GM12864 (cell line): ENCODE data around the gene ADIPOR2.
A peak's percentile ranks its signal among the peaks of the same experiment; 100 is the strongest.
"Not testable (repeated sequence)": the region's sequence is repeated elsewhere in the genome, so short reads cannot be mapped to it uniquely, and the experiment has no call there.

ENCODE experiments used
- DNase-seq: peaks from one replicate; pipeline ENCODE4 v3.0.0-alpha.2; 2011; ENCODE audit warnings: low read depth
- H3K4me3 ChIP-seq: 2 replicates; pipeline ENCODE4 v1.5.1; 2011; ENCODE audit warnings: mild to moderate bottlenecking, low read depth, low read length, control low read depth
- TF ChIP-seq, protein P1 (sequence below): IDR thresholded peaks from 2 replicates; pipeline ENCODE4 v1.5.1; 2011; ENCODE audit warnings: low read depth, mild to moderate bottlenecking, moderate library complexity, low read length, control low read depth, inconsistent platforms; ENCODE audit errors: missing control alignments

Gene ADIPOR2

DNA sequence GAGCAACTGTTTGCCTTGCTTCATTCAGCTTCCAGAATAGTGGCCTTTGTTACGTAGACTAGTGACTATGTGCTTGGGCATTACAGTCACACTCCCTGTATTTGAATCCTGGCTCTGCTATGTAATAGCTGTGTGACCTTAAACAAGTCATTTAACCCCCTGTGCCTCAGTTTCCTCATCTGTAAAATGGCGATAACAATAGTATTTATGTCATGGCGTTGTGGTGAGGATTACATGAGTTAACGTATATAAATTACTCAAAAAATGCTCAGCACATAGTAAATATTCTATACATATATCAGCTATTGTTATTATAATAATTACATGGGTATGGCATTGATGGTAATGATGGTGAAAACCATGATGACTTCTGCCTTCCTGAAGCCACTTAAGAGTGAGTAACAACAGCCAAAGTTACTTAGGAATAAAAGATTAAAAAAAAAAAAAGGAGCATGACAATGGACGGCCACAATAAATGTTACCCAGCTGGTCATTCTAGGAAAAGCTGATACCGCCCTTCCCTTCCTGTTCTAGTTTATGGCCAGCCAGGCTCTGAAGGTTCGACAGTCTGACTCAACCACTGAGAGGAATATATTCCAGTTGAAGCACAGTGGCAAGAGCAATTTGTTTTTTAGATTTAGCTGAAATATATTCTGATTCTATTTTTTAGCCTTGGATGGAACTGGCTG is 9.9 kb upstream of the ADIPOR2 start:
- TF ChIP-seq, protein P1, sequence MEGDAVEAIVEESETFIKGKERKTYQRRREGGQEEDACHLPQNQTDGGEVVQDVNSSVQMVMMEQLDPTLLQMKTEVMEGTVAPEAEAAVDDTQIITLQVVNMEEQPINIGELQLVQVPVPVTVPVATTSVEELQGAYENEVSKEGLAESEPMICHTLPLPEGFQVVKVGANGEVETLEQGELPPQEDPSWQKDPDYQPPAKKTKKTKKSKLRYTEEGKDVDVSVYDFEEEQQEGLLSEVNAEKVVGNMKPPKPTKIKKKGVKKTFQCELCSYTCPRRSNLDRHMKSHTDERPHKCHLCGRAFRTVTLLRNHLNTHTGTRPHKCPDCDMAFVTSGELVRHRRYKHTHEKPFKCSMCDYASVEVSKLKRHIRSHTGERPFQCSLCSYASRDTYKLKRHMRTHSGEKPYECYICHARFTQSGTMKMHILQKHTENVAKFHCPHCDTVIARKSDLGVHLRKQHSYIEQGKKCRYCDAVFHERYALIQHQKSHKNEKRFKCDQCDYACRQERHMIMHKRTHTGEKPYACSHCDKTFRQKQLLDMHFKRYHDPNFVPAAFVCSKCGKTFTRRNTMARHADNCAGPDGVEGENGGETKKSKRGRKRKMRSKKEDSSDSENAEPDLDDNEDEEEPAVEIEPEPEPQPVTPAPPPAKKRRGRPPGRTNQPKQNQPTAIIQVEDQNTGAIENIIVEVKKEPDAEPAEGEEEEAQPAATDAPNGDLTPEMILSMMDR = no peak
- H3K4me3 ChIP-seq = no peak overlapping the region
- no peak for DNase-seq

DNA sequence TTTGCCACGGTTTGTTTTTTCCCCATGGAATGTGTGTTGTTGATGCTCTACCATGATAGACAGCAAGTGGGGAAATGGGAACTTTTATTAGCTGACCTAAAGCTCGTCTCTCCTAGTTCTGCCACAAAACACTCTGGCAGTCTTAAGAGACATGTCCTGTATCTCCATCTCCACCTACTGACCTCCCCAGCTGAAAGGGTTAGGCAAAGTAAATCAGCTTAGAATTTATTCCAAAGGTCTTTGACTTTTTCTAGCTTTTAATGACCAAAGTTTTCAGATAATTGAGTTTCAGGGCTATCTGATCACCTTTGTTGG is 9.4 kb upstream of the ADIPOR2 start:
- no peak overlapping the region for H3K4me3 ChIP-seq
- TF ChIP-seq, protein P1 = no peak
- no peak for DNase-seq

DNA sequence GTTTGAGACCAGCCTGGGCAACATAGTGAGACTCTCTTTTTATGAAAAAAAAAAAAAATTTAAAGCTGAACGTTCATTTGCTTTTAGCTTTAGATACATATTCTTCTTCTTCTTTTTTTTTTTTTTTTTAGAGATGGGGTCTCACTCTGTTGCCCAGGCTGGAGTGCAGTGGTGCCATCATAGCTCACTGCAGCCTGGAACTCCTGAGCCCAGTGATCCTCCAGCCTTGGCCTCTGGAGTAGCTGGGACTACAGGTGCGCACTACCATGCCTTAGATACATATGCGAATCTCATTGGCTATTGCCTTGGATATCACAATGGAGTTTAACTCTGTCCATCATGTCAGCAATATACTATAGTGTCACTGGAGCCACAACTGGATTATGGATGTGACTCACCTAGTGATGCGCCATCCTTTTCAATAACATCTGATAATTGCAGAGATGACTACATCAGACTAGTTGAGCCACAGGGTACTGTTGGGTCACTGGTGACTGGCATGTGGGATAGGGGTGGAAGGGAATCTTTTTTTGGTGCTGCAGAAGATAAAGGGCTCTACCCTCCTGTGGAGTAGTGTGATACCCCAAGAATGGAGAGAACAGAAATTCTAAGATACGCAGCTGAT is 2.7 kb upstream of the ADIPOR2 start:
- TF ChIP-seq, protein P1 = no peak
- no peak overlapping the region for H3K4me3 ChIP-seq
- DNase-seq = no peak

DNA sequence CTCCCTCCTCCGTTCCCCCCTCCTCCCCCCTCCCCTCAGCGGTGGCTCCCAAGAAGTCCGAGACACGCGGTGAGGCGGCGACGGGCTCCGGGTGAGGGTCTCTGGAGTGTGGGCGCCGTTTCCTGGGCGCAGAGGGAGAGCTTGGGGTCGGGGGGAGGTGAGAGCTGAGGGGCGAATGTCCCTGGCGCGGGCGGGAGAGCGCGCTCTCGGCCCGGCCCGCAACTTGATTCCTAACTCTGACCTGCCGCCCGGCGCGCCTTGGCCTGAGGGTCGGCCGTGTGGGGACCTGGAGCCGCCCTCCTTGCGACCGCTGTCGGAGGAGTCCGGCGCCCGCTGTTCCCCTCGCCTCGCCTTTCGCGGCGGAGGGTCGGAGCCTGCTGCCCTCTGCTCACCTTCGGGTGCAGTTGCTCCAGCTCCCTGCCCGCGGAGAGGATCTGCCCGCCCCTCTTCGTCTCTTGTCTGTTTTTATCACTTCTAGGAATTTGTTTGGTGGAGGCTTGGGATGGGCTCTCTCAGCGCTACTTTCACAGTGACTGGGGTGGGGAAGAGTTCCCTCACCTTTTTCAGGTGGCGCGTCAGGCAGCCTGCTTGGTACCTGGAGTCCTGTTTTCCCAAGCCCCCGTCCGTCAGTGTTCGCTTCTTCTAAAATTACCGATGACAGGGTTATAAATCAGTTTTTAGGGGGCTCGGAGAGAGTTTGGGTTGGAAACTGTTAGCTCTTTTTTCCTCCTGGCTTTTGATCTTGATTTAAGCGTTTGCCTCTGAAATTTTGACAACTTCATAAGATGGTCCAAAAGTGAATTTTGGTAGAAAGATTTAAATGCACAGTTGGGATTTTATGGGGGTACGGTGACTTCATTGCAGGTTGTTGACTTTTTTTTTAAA is 495 bp downstream of the ADIPOR2 start:
- peak overlapping the region; percentile 68 for H3K4me3 ChIP-seq
- DNase-seq = no peak
- TF ChIP-seq, protein P1 = no peak

DNA sequence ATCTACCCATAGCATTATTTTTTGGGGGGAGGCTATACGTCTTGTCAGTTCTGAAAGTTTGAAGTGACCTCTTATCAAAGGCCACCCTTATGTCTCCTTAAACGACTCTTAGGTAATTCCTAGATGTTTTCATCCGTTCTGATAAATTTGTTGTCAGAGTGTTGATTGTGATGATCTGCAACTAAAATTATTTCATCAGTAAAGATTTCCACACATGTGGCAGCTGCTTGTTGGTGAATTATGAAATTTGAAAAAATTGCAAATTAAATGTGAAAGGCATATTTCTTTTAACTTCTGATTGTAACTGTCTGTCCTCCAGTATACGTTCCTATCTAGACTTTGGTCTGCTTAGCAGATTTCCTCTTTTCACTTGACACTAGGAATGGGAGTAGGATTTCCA is 1.4 kb downstream of the ADIPOR2 start:
- TF ChIP-seq, protein P1 = no peak
- no peak for DNase-seq
- H3K4me3 ChIP-seq = peak overlapping the region; percentile 68

DNA sequence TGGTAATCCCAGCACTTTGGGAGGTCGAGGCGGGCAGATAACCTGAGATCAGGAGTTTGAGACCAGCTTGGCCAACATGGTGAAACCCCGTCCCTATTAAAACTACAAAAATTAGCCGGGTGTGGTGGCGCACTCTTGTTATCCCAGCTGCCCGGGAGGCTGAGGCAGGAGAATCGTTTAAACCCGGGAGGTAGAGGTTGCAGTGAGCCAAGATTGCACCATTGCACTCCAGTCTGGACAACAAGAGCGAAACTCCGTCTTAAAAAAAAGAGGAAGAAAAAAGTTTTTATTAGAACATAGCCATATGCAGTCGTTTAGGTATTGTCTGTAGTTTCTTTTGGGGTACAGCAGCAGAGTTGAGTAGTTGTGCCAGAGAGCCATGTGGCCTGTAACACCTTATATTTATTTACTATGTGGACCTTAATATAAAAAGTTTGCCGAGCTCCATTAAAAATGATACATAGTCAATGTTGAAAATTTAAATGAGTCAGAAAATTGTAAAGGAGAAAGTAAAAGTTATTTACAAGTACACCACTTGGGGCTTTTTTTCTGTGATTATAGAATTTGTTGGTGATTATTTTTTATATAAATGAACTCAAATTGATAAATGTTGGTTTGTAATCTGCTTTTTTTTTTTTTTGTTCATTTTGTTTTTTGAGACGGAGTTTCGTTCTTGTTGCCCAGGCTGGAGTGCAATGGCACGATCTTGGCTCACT is 2.2 kb downstream of the ADIPOR2 start:
- peak overlapping the region; percentile 68 for H3K4me3 ChIP-seq
- TF ChIP-seq, protein P1 = no peak
- DNase-seq = no peak

DNA sequence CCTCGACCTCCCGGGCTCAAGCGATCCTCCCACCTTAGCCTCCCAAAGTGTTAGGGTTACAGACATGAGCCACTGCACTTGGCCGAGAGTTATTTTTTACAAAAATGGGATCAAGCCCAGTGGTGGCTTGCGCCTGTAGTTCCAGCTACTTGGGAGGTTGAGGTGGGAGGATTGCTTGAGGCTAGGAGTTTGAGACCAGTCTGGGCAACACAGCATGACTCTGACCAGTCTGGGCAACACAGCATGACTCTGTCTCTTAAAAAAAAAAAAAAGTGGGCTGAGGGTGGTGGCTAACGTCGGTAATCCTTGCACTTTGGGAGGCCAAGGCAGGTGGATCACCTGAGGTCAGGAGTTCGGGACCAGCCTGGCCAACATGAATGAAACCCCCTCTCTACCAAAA is 4.2 kb downstream of the ADIPOR2 start:
- not testable (repeated sequence) for H3K4me3 ChIP-seq, DNase-seq
